ENCODE measurements around the gene ARHGEF12.

DNA sequence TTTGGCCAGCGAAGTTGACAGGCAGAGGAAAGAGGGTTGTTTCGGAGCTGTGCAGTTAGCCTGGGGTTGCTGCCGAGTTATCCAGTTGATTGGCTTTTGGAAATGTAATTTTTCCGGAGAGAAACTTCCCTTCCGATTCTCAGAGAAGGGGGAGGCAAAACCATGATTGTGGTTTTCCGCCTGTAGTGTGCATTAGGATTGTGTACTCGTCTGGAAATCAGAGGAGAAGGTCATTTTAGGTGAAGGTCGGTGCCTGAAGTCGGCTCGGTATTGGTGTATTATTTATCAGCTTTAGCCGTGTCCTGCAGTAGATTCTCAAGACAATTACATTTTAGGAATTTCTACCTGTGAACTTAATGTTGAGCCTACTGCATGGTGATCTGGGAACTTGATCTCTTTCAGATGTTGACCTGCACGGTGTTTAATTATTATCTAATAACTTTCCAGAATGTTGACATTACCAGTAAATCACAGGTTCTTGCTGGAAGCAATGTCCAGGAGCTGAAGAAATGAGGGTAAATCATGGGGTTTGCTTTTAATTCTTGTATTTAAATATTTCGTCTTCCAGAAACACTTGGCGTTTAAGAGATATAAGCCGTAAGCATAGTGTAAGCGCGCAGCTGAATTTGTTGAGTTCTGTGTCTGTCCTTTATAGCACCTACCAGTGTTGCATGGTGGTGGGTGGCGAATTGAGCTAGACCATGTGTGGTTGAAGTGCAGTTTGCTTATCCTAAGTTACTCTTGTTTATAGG lies 1.3 kb downstream of the ARHGEF12 start:
- TF ChIP-seq, protein P1, sequence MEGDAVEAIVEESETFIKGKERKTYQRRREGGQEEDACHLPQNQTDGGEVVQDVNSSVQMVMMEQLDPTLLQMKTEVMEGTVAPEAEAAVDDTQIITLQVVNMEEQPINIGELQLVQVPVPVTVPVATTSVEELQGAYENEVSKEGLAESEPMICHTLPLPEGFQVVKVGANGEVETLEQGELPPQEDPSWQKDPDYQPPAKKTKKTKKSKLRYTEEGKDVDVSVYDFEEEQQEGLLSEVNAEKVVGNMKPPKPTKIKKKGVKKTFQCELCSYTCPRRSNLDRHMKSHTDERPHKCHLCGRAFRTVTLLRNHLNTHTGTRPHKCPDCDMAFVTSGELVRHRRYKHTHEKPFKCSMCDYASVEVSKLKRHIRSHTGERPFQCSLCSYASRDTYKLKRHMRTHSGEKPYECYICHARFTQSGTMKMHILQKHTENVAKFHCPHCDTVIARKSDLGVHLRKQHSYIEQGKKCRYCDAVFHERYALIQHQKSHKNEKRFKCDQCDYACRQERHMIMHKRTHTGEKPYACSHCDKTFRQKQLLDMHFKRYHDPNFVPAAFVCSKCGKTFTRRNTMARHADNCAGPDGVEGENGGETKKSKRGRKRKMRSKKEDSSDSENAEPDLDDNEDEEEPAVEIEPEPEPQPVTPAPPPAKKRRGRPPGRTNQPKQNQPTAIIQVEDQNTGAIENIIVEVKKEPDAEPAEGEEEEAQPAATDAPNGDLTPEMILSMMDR (IDR thresholded peaks at IDR 0.05; ENCODE audit: insufficient read depth, low read depth, low read length) = no peak
- no peak for TF ChIP-seq EZH2 (IDR thresholded peaks at IDR 0.05; ENCODE audit: insufficient read depth, low read length)
